IMR-90 (cell line): ENCODE results near the gene BCCIP.

Source experiments
- CEBPB ChIP-seq: IDR thresholded peaks from 2 replicates; pipeline ENCODE4 v1.6.1; 2012; ENCODE audit warnings: low read depth, low read length, improper control_type of control experiment
- CHD1 ChIP-seq: IDR thresholded peaks from 2 replicates; pipeline ENCODE4 v1.6.1; 2012; ENCODE audit warnings: low read depth, low read length, improper control_type of control experiment
- MAZ ChIP-seq: IDR thresholded peaks from 2 replicates; pipeline ENCODE4 v1.6.1; 2012; ENCODE audit warnings: low read depth, mild to moderate bottlenecking, low read length, improper control_type of control experiment, moderate library complexity, borderline replicate concordance
- POLR2A ChIP-seq: IDR thresholded peaks from 2 replicates; pipeline ENCODE4 v1.6.1; 2012; ENCODE audit warnings: mild to moderate bottlenecking, low read depth, low read length
- RAD21 ChIP-seq: IDR thresholded peaks from 2 replicates; pipeline ENCODE4 v1.6.1; 2012; ENCODE audit warnings: low read length, improper control_type of control experiment
- RFX5 ChIP-seq: IDR thresholded peaks from 2 replicates; pipeline ENCODE4 v1.8.0; 2012; ENCODE audit warnings: low read depth, mild to moderate bottlenecking, low read length, moderate library complexity
- SMC3 ChIP-seq: fragments of 150-350 bp; IDR thresholded peaks from 2 replicates; pipeline ENCODE4 v1.6.1; 2016; ENCODE audit warnings: low read depth, mild to moderate bottlenecking, antibody characterized with exemption, low read length, moderate library complexity
- TF ChIP-seq, protein P1 (sequence below): conservative IDR thresholded peaks from 2 replicates; pipeline ENCODE4 v1.5.1; 2012; ENCODE audit warnings: mild to moderate bottlenecking, low read depth, low read length, improper control_type of control experiment

DNA sequence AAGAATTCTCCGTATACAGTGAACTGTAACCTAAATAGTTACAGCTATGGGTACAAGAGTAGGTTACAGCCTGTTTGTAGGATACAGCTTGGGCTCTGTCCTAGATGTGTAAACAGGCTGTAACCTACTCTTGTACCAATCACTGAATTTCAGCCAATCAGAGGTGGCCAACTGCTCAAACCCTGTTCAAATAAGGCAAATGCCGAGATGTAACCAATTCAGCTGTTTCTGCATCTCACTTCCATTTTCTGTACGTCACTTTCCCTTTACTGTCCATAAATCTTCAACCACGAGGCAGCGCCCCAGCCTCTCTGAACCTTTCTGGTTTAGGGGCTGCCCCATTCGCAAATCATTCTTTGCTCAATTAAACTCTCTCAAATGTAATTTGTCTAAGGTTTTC is 39.4 kb upstream of the BCCIP start:
- TF ChIP-seq POLR2A (no peak), MAZ (no peak), CEBPB (no peak), RAD21 (no peak), CHD1 (no peak), SMC3 (no peak), RFX5 (no peak)
- TF ChIP-seq, protein P1, sequence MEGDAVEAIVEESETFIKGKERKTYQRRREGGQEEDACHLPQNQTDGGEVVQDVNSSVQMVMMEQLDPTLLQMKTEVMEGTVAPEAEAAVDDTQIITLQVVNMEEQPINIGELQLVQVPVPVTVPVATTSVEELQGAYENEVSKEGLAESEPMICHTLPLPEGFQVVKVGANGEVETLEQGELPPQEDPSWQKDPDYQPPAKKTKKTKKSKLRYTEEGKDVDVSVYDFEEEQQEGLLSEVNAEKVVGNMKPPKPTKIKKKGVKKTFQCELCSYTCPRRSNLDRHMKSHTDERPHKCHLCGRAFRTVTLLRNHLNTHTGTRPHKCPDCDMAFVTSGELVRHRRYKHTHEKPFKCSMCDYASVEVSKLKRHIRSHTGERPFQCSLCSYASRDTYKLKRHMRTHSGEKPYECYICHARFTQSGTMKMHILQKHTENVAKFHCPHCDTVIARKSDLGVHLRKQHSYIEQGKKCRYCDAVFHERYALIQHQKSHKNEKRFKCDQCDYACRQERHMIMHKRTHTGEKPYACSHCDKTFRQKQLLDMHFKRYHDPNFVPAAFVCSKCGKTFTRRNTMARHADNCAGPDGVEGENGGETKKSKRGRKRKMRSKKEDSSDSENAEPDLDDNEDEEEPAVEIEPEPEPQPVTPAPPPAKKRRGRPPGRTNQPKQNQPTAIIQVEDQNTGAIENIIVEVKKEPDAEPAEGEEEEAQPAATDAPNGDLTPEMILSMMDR, result no peak
